Stimulated activated CD4-positive, alpha-beta T cell treated with anti-CD3 and anti-CD28 coated beads, TNF-alpha, amount 100 ng/mL, for 24 hours (primary cell): Measurements from ENCODE around the gene SLC51A.
"Not testable (repeated sequence)": the region's sequence is repeated elsewhere in the genome, so short reads cannot be mapped to it uniquely, and the experiment has no call there.

ENCODE experiments used
- DNase-seq, 3 experiments: peaks; one replicate each; pipeline ENCODE4 v3.0.0-alpha.2; 2020; ENCODE audit warnings: low read depth in 3 of 3

The SLC51A gene

GRCh38 chr3:196238612-196239560, 22.6 kb downstream of the SLC51A start:
- DNase-seq: no peak

- DNase-seq: no peak
Observed at GRCh38 chr3:196240424-196240823, 24.1 kb downstream of the SLC51A start.

GRCh38 chr3:196241704-196242103, 25.4 kb downstream of the SLC51A start:
- no peak for DNase-seq

- DNase-seq: not testable (repeated sequence)
Observed at GRCh38 chr3:196244166-196244565, 27.8 kb downstream of the SLC51A start.

GRCh38 chr3:196246612-196247308, 30.4 kb downstream of the SLC51A start:
- no peak for DNase-seq

GRCh38 chr3:196251918-196252317, 35.6 kb downstream of the SLC51A start:
- DNase-seq: no peak

DNA sequence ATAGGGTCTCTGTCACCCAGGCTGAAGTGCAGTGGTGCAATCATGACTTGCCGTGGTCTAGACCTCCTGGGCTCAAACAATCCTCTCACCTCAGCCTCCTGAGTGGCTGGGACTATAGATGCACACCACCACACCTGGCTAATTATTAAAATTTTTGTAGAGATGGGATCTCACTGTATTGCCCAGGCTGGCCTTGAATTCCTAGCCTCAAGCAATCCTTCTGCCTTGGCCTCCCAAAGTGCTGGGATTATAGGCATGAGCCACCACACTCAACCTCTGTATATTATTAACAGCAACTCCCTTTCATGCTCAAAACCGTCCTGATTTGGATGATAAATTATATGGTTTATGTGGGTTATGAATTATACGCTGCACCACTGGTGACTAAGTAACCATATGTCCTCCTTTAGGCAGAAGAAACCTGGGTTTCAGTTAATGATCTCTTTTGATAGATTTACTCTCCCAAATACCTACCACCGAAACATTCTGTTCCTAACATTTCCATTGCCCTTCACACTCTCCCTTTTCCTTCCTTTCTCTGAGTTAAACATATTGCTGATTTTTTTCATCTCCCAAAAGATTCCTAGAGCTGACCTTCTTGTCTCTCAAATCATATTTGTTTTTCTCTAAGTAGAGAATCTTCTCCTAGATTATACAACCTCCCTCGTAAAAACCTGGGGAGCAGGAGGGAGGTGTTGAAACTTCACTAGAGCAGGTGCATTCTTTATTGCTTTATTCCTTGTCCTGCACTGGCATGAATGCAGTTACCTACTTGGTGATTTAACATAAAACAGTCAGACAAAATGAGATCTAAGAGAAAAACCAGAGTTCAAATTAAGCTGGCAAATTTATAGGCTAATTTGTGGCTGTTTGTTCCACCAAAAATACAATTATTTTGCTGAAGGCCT, 38.3 kb downstream of the SLC51A start:
- DNase-seq: no peak

DNA sequence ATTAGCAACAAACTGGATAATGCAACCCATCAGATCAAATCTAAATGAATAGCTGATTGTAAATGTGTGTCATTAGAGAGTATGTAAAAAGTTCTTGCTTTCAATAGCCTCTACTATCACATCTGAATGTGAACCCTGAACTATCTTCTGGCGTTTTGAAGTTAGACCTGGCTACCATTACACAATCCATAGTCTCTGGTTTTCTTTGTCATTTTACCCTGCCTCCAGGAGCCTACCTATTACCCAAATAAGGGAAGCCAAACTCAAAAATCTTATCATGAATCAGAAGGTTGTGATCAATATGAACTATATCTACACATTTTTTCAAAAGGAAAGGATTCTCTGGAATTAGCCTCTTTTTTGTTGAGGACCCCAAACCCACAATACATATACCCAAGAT, 39.4 kb downstream of the SLC51A start:
- DNase-seq: no peak

DNA sequence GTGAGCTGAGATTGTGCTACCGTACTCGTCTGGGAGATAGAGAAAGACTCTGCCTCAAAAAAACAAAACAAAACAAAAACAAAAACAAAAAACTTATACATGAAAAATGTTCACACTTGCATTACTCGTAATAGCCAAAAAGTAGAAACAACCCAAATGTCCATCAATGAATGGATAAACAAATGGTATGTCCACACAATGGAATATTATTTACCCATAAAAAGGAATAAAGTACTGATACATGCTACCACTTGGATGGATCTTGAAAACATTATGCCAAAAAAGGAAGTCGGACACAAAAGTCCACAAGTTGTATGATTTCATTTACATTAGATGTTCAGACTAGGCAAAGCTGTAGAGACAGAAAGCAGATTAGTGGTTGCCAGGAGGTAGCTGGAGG, 44.5 kb downstream of the SLC51A start:
- no peak for DNase-seq

- no peak for DNase-seq
Observed at GRCh38 chr3:196263819-196264218, 47.5 kb downstream of the SLC51A start.

- no peak for DNase-seq
Observed at GRCh38 chr3:196268284-196269163, 52.2 kb downstream of the SLC51A start.

DNA sequence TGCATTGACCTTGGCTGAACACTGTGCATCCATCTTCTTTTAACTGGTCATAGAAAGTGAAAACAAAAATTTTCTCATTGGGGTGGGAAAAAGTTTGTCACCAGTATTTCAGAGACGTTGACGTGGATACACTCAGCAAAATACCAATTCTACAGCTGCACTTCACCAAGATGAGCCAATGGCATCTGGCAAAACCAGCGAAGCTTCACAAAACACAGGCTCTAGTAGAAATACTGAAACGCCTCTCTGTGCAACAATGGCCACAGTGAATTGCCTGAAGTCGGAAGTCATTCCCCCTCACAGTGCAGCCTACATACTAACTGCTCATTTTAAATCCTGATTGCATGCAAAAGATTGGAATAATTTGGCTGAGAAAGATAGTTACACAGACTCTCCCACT, 54.2 kb downstream of the SLC51A start:
- DNase-seq: no peak

GRCh38 chr3:196272826-196273225, 56.5 kb downstream of the SLC51A start:
- no peak for DNase-seq

DNA sequence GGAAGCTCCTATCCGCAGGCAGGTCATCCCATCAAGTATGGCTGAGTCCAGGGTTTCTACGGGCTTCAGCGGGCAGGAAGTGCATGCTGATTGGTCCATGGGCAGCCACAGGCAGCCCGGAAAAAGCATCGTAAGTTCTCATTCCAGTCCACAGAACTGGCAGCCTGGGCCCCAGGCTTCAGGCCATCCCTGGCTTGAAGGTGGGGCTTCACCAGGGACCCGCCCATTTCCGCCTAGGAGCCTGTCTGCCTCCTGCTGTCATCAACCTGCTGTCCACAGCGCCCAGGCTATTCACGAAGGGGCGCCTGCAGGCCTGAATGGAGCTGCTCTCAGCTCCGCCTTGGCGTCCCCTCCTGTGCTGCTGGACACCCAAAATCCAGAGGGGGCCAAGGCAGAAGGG, 57.3 kb downstream of the SLC51A start:
- no peak for DNase-seq

GRCh38 chr3:196274585-196274984, 58.3 kb downstream of the SLC51A start:
- peak; percentile 40 to 66 (median 45) for DNase-seq

GRCh38 chr3:196275126-196275525, 58.8 kb downstream of the SLC51A start:
- no peak for DNase-seq

DNA sequence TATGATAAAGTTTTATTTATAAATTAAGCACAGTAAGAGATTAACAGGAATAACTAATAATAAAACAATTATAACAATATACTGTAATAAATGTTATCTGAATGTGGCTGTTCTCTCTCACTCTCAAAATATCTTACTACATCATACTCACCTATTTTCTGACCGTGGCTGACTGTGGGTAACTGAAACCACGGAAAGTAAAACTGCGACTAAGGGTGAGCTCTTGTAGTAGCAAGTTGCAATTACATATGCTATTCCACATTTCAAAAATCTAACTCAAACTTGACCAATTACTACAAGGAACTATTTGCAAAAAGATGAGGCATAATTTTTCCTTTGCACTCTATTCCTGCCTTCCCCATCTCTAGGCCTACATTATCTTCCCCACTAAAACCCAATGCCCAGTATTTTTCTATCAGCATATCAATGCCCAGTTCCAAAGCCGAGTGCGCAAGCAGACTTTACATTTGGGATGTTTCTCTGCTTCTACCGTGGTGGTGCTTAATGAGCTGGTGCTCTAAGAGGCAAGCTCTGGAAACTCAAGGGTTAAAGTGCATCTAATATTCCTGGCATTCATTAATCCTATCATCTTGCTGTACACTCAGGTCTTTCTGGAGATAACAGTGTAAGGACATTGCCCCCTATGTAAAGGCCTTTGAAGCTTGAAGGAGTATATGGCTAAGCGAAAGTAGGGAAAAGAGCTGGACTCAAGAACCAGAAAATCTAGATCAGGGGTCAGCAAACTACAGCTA, 64.5 kb downstream of the SLC51A start:
- no peak for DNase-seq

- no peak for DNase-seq
Observed at GRCh38 chr3:196281962-196282361, 65.6 kb downstream of the SLC51A start.
